ENCODE measurements around the gene UNC80. TPM values are rescaled to one million over a fixed set of nuclear protein-coding genes. Genes with fewer than 3 reads are reported as not detected.
A peak's percentile ranks its signal among the peaks of the same experiment; 100 is the strongest.

UNC80 gene
- polyA plus RNA-seq, 2 of the 4 experiments (the other 2 are of a cell fraction): not detected

GRCh38 chr2:210034087-210034683 lies 262.6 kb downstream of the UNC80 start:
- H3K4me1 ChIP-seq: no peaks in the 10 kb centered on the region
- no peaks in the 10 kb centered on the region for H3K9me3 ChIP-seq
- ATAC-seq: peak; percentile 39 to 55; a peak in 3 of 6 replicates
- no peak overlapping the region for H3K27ac ChIP-seq
- no peak overlapping the region for H3K4me2 ChIP-seq
- TF ChIP-seq REST (IDR thresholded peaks at IDR 0.05) (no peak), JUN (IDR thresholded peaks at IDR 0.05) (no peak), MAX (IDR thresholded peaks at IDR 0.05) (no peak), ELK1 (IDR thresholded peaks at IDR 0.05; ENCODE audit: low read depth, low read length) (no peak), HOXB5 (CRISPR knock-in tag; IDR thresholded peaks at IDR 0.05) (no peak), NPAS2 (CRISPR knock-in tag; IDR thresholded peaks at IDR 0.05; ENCODE audit: borderline replicate concordance) (no peak), RARB (CRISPR knock-in tag; IDR thresholded peaks at IDR 0.05) (no peak), HOXA7 (CRISPR knock-in tag; IDR thresholded peaks at IDR 0.05) (no peak), SREBF2 (IDR thresholded peaks at IDR 0.05) (no peak), RNF2 (IDR thresholded peaks at IDR 0.05; ENCODE audit: borderline replicate concordance, low read depth) (no peak), HMGXB4 (CRISPR knock-in tag; IDR thresholded peaks at IDR 0.05; ENCODE audit: borderline replicate concordance) (no peak), ZC3H11A (IDR thresholded peaks at IDR 0.05) (no peak), EHF (CRISPR knock-in tag; IDR thresholded peaks at IDR 0.05) (no peak), RAD21 (conservative IDR thresholded peaks at IDR 0.05 in 1 of 2, IDR thresholded peaks at IDR 0.05 in 1 of 2) (no peak), ZFP36 (IDR thresholded peaks at IDR 0.05; ENCODE audit: borderline replicate concordance, partially characterized antibody) (no peak), JUNB (IDR thresholded peaks at IDR 0.05) (no peak)
- ChIA-PET POLR2A (no interaction called here), CTCF (no interaction called here)
- no peak for FAIRE-seq
- no peak overlapping the region for H3K4me3 ChIP-seq
- WGBS (ENCODE audit: missing lambda C conversion rate): 86% methylated on average over 2 of the region's 2 CpGs
- DNase-seq (ENCODE audit: low read depth in 1 of 2, low spot score in 1 of 2): no peak

- 83% methylated on average over 4 of the region's 4 CpGs for WGBS (ENCODE audit: missing lambda C conversion rate)
- H3K9me3 ChIP-seq: no peaks in the 10 kb centered on the region
- ATAC-seq (peak in 1 of 2 experiments; percentile 23; a peak in 2 of 6 replicates), FAIRE-seq (no peak), DNase-seq (ENCODE audit: low read depth in 1 of 2, low spot score in 1 of 2) (no peak)
- no peak overlapping the region for H3K4me3 ChIP-seq
- H3K4me2 ChIP-seq: no peak overlapping the region
- ChIA-PET CTCF (no interaction called here), POLR2A (no interaction called here)
- no peaks in the 10 kb centered on the region for H3K4me1 ChIP-seq
- no peak overlapping the region for H3K27ac ChIP-seq
- TF ChIP-seq TFCP2L1 (CRISPR knock-in tag; IDR thresholded peaks at IDR 0.05) (no peak), HDAC2 (IDR thresholded peaks at IDR 0.05) (no peak), RFX5 (IDR thresholded peaks at IDR 0.05) (no peak), ZSCAN20 (CRISPR knock-in tag; IDR thresholded peaks at IDR 0.05) (no peak), NFE2L2 (conservative IDR thresholded peaks at IDR 0.05; ENCODE audit: low read length) (no peak), E2F6 (IDR thresholded peaks at IDR 0.05; ENCODE audit: borderline replicate concordance, low read depth) (no peak), HOXB13 (CRISPR knock-in tag; IDR thresholded peaks at IDR 0.05; ENCODE audit: low read depth) (no peak), KDM5A (IDR thresholded peaks at IDR 0.05) (no peak), FOXS1 (CRISPR knock-in tag; IDR thresholded peaks at IDR 0.05) (no peak), HMGXB4 (CRISPR knock-in tag; IDR thresholded peaks at IDR 0.05; ENCODE audit: borderline replicate concordance) (no peak), RAD21 (conservative IDR thresholded peaks at IDR 0.05 in 1 of 2, IDR thresholded peaks at IDR 0.05 in 1 of 2) (no peak), CBX2 (IDR thresholded peaks at IDR 0.05; ENCODE audit: borderline replicate concordance, low read depth) (no peak), PHF8 (IDR thresholded peaks at IDR 0.05; ENCODE audit: borderline replicate concordance, low read depth) (no peak), EHMT2 (IDR thresholded peaks at IDR 0.05; ENCODE audit: low read depth) (no peak), HES2 (IDR thresholded peaks at IDR 0.05) (no peak)
Observed at GRCh38 chr2:210035679-210036078, 264.0 kb downstream of the UNC80 start.
